Vagina (tissue), 2 donors: ENCODE measurements around the gene PTGFRN. TPM values are rescaled to one million over a fixed set of nuclear protein-coding genes. Genes with fewer than 3 reads are reported as not detected.
A peak's percentile ranks its signal among the peaks of the same experiment; 100 is the strongest.
"Not testable (repeated sequence)": the region's sequence is repeated elsewhere in the genome, so short reads cannot be mapped to it uniquely, and the experiment has no call there.

ENCODE experiments used
- DNase-seq, 2 donors: peaks; one replicate each; pipeline ENCODE4 v3.0.0-alpha.2; 2017; ENCODE audit errors: extremely low spot score in 2 of 2
- H3K27ac ChIP-seq: fragments of 200-600 bp; sonication (generic); one replicate; pipeline ENCODE4 v1.5.1; 2019
- H3K27me3 ChIP-seq: fragments of 200-600 bp; sonication (generic); one replicate; pipeline ENCODE4 v1.5.1; 2019
- H3K36me3 ChIP-seq, 2 donors: fragments of 200-600 bp; sonication (generic); one replicate each; pipeline ENCODE4 v1.5.1; 2017 to 2019
- H3K4me1 ChIP-seq: fragments of 200-600 bp; sonication (generic); one replicate; pipeline ENCODE4 v1.5.1; 2019
- H3K4me3 ChIP-seq, 2 donors: fragments of 200-600 bp; sonication (generic); 1 replicate in 1 of 2; 2 replicates in 1 of 2; pipeline ENCODE4 v1.5.1; 2016 to 2019
- H3K9me3 ChIP-seq: fragments of 200-600 bp; sonication (generic); one replicate; pipeline ENCODE4 v1.5.1; 2019
- CTCF ChIP-seq, 3 experiments: fragments of 450-650 bp in 2 of 3; fragments of 200-600 bp in 1 of 3; sonication (generic) in 1 of 3; IDR thresholded peaks; one replicate each; pipeline ENCODE4 v1.5.1; 2017 to 2019; ENCODE audit warnings: antibody characterized with exemption in 3 of 3, mild to moderate bottlenecking in 2 of 3, moderate library complexity in 2 of 3
- POLR2A ChIP-seq, 2 donors: fragments of 450-650 bp; IDR thresholded peaks; one replicate each; pipeline ENCODE4 v1.6.1; 2017; ENCODE audit warnings: antibody characterized with exemption in 2 of 2, mild to moderate bottlenecking in 2 of 2, moderate library complexity in 2 of 2
- POLR2AphosphoS5 ChIP-seq, 2 donors: sonication (generic); formaldehyde crosslinking; IDR thresholded peaks; one replicate each; pipeline ENCODE4 v1.9.0; 2017; ENCODE audit warnings: antibody characterized with exemption in 2 of 2, mild to moderate bottlenecking in 2 of 2, low read depth in 1 of 2; ENCODE audit not compliant: insufficient read depth in 1 of 2
- intact Hi-C: fragments of 100-400 bp; cut with DNase I; formaldehyde crosslinking; loops from one replicate; pipeline ENCODE4 v1.15.1; 2023
- total RNA-seq: library from RNA; depleted of rRNA; stranded (reverse); fragments of >200 nt; gene quantifications from one replicate; pipeline ENCODE4 v1.2.3, GENCODE V29; 2016

Gene PTGFRN
- total RNA-seq, 1 donor from 2014 or later: 52.8 TPM

- no peaks in the 10 kb centered on the region for H3K36me3 ChIP-seq
- H3K27me3 ChIP-seq: no peaks in the 10 kb centered on the region
- H3K27ac ChIP-seq: no peak overlapping the region
- no peak for DNase-seq
- H3K4me1 ChIP-seq: peaks cover 47% of the 10 kb centered on the region
- H3K4me3 ChIP-seq: no peak overlapping the region
- TF ChIP-seq CTCF (IDR thresholded peaks at IDR 0.05) (no peak), POLR2A (IDR thresholded peaks at IDR 0.05) (no peak), POLR2AphosphoS5 (IDR thresholded peaks at IDR 0.05; ENCODE audit: insufficient read depth in 1 of 2, low read depth in 1 of 2) (no peak)
- H3K9me3 ChIP-seq: no peaks in the 10 kb centered on the region
- intact Hi-C loops: no loop called here
These were observed 34.3 kb upstream of the PTGFRN start for GRCh38 chr1:116875391-116875790.

- H3K4me1 ChIP-seq: peaks cover 41% of the 10 kb centered on the region
- H3K4me3 ChIP-seq, H3K27ac ChIP-seq, H3K27me3 ChIP-seq, H3K36me3 ChIP-seq, H3K9me3 ChIP-seq, DNase-seq, intact Hi-C loops: not testable (repeated sequence)
These were observed 33.8 kb upstream of the PTGFRN start for GRCh38 chr1:116875946-116876345.

GRCh38 chr1:116877141-116877818 is 32.4 kb upstream of the PTGFRN start:
- Histone ChIP-seq H3K4me1 (peaks cover 30% of the 10 kb centered on the region), H3K27ac (peak overlapping the region; percentile 68), H3K36me3 (no peaks in the 10 kb centered on the region), H3K27me3 (no peaks in the 10 kb centered on the region), H3K4me3 (peak overlapping the region in 1 of 2 donors; percentile 27), H3K9me3 (no peaks in the 10 kb centered on the region)
- DNase-seq: no peak
- TF ChIP-seq CTCF (IDR thresholded peaks at IDR 0.05) (no peak), POLR2A (IDR thresholded peaks at IDR 0.05) (no peak), POLR2AphosphoS5 (IDR thresholded peaks at IDR 0.05; ENCODE audit: insufficient read depth in 1 of 2, low read depth in 1 of 2) (no peak)
- intact Hi-C loops: no loop called here

- DNase-seq: no peak
- H3K27me3 ChIP-seq: no peaks in the 10 kb centered on the region
- TF ChIP-seq CTCF (IDR thresholded peaks at IDR 0.05) (no peak), POLR2A (IDR thresholded peaks at IDR 0.05) (no peak), POLR2AphosphoS5 (IDR thresholded peaks at IDR 0.05; ENCODE audit: insufficient read depth in 1 of 2, low read depth in 1 of 2) (no peak)
- H3K9me3 ChIP-seq: no peaks in the 10 kb centered on the region
- no peaks in the 10 kb centered on the region for H3K36me3 ChIP-seq
- H3K4me3 ChIP-seq: peak overlapping the region; percentile 27 to 34
- H3K4me1 ChIP-seq: peaks cover 30% of the 10 kb centered on the region
- intact Hi-C loops: no loop called here
- H3K27ac ChIP-seq: peak overlapping the region; percentile 68
These were observed 30.8 kb upstream of the PTGFRN start for GRCh38 chr1:116878804-116879477.

- H3K4me1 ChIP-seq: peaks cover 30% of the 10 kb centered on the region
- no peaks in the 10 kb centered on the region for H3K9me3 ChIP-seq
- peak overlapping the region; percentile 68 for H3K27ac ChIP-seq
- H3K36me3 ChIP-seq: no peaks in the 10 kb centered on the region
- intact Hi-C loops: no loop called here
- H3K27me3 ChIP-seq: no peaks in the 10 kb centered on the region
- DNase-seq: no peak
- TF ChIP-seq POLR2AphosphoS5 (IDR thresholded peaks at IDR 0.05; ENCODE audit: insufficient read depth in 1 of 2, low read depth in 1 of 2): no peak
- TF ChIP-seq CTCF (IDR thresholded peaks at IDR 0.05): no peak
- no peak for TF ChIP-seq POLR2A (IDR thresholded peaks at IDR 0.05)
- H3K4me3 ChIP-seq: no peak overlapping the region
These were observed 30.1 kb upstream of the PTGFRN start for GRCh38 chr1:116879478-116880133.
